SK-N-MC (cell line): Measurements from ENCODE around the gene POLR2C.
"Not testable (repeated sequence)": the region's sequence is repeated elsewhere in the genome, so short reads cannot be mapped to it uniquely, and the experiment has no call there.

Experiments used
- DNase-seq: peaks from one replicate; pipeline ENCODE4 v3.0.0-alpha.2; 2011; ENCODE audit warnings: low read depth, low spot score
- H3K27ac ChIP-seq: fragments of 200-600 bp; sonication (generic); 2 replicates; pipeline ENCODE4 v1.5.1; 2016; ENCODE audit warnings: mixed run types
- H3K36me3 ChIP-seq: fragments of 200-600 bp; sonication (generic); 2 replicates; pipeline ENCODE4 v1.6.1; 2017; ENCODE audit warnings: antibody characterized with exemption, low read length, mixed read lengths; ENCODE audit not compliant: insufficient read depth
- H3K4me3 ChIP-seq: fragments of 200-600 bp; sonication (generic); 2 replicates; pipeline ENCODE4 v1.5.1; 2016
- H3K9ac ChIP-seq: fragments of 200-600 bp; sonication (generic); 2 replicates; pipeline ENCODE4 v1.8.0; 2017; ENCODE audit warnings: mixed run types, mixed read lengths; ENCODE audit not compliant: insufficient read length
- H3K9me3 ChIP-seq: fragments of 200-600 bp; sonication (generic); 2 replicates; pipeline ENCODE4 v1.6.1; 2017; ENCODE audit warnings: low read depth, mild to moderate bottlenecking, antibody characterized with exemption, low read length, moderate library complexity, mixed read lengths
- EZH2 ChIP-seq: fragments of 200-600 bp; sonication (generic); IDR thresholded peaks from one replicate; pipeline ENCODE4 v1.6.1; 2017; ENCODE audit warnings: antibody characterized with exemption
- FOXP2 ChIP-seq: optimal IDR thresholded peaks from 2 replicates; pipeline ENCODE3; 2011; ENCODE audit warnings: mild to moderate bottlenecking, moderate library complexity; ENCODE audit not compliant: insufficient read depth; ENCODE audit errors: extremely low read length, control extremely low read depth
- POLR2AphosphoS5 ChIP-seq: IDR thresholded peaks from 2 replicates; pipeline ENCODE4 v1.6.1; 2012; ENCODE audit warnings: mild to moderate bottlenecking, low read depth, low read length, borderline replicate concordance

Gene POLR2C

DNA sequence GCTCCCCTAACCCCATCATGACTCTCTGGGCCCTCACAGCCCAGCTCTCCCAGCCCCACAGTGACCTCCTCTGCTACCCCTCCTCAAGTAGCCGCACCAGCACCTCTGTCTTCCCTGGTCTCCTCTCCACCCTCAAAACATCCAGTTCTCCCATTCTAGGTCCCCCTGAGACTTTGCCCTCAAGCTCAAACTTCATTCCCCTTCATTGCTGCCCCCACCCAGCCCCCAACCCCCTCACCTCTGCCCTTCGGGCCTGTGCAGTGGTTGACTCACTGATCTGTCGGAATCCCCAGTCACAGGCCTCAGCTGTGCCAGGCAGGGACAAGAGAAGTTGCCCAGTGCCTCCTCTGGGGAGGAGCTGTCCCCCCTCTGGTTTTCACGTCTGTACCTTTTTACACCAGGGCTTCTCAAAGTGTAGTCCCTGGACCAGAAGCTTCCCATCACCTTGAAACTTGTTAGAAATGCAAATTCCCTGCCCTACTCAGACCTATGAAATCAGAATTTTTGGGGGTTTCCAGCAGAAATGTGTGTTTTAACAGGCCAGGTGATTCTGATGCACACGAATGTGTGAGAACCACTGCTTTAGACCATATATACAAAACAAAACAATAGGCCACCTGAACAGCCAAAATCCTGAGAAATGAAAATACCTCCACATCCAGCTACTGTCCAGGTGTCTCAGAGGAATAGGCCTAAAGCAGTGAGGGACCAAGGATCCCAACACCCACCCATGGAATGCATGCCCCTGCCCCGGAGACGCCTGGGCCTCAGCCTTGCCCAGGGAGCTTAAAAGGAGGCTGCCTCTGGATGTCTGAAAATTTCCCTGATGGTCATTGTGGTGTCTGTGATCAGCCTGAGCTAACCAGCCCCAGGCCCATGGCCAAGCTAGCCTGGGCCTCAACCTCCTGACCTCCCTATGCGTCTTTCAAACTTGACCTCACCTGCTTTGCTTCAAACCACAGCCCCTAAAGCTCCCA, 24.7 kb downstream of the POLR2C start:
- Histone ChIP-seq H3K9ac (no peak overlapping the region), H3K9me3 (no peaks in the 10 kb centered on the region), H3K27ac (no peak overlapping the region), H3K4me3 (peak overlapping the region; percentile 58), H3K36me3 (no peaks in the 10 kb centered on the region)
- no peak for DNase-seq
- no peak for TF ChIP-seq EZH2
- TF ChIP-seq FOXP2 = no peak
- no peak for TF ChIP-seq POLR2AphosphoS5

DNA sequence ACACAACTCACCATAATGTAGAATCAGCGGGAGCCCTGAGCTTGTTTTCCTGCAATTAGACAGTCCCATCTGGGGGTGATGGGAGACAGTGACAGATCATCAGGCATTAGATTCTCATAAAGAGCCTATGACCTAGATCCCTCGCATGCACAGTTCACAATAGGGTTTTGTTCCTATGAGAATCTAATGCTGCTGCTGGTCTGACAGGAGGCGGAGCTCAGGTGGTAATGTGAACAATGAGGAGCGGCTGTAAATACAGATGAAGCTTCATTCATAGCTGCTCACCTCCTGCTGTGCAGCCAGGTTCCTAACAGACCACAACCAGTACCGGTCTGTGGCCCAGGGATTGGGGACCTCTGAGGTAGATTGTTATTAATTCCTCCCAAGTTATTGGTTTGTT, 26.8 kb downstream of the POLR2C start:
- TF ChIP-seq EZH2 = no peak
- H3K27ac ChIP-seq = no peak overlapping the region
- no peak overlapping the region for H3K9ac ChIP-seq
- no peaks in the 10 kb centered on the region for H3K36me3 ChIP-seq
- no peak overlapping the region for H3K4me3 ChIP-seq
- DNase-seq = no peak
- H3K9me3 ChIP-seq = no peaks in the 10 kb centered on the region

DNA sequence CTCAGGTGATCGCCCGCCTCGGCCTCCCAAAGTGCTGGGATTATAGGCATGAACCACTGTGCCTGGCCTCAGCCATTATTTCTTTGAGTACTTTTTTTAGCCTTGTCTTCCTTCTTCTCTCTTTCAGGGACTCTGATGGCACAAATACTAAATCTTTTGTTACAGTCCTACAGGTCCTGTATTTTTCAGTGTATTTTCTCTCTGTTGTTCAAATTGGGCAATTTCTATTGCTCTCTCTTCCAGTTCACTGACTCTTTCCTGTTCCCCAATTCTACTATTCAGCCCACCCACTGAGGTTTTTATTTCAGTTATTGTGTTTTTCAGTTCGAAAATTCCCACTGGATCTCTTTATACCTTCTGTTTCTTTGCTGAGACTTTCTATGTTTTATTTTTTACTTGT, 31.3 kb downstream of the POLR2C start:
- no peaks in the 10 kb centered on the region for H3K36me3 ChIP-seq
- TF ChIP-seq FOXP2 = no peak
- no peak for TF ChIP-seq POLR2AphosphoS5
- no peak for TF ChIP-seq EZH2
- DNase-seq = no peak
- H3K9ac ChIP-seq = no peak overlapping the region
- no peaks in the 10 kb centered on the region for H3K9me3 ChIP-seq
- no peak overlapping the region for H3K4me3 ChIP-seq
- H3K27ac ChIP-seq = no peak overlapping the region

DNA sequence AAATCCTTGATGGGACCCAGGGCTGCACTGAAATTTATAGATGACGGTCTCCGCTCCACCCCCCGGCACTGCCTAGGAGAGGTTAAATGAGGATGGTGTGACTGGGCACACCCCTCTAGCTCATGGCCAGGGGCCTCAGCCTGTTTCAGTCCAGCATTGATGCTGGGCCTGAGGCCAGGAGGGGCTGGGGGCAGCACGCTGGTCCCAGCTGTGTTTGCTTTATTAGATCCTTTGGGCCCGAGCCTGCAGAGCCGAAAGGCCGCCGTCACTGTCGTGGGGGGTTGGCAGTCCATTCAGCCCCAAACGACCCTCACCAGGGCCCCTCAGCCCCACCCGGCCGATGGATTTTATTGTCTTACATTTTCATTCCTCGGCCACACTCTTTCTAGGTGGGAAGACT, 34.6 kb downstream of the POLR2C start:
- H3K36me3 ChIP-seq = no peaks in the 10 kb centered on the region
- TF ChIP-seq POLR2AphosphoS5 = no peak
- no peak for TF ChIP-seq EZH2
- no peak for TF ChIP-seq FOXP2
- no peaks in the 10 kb centered on the region for H3K9me3 ChIP-seq
- no peak for DNase-seq
- H3K27ac ChIP-seq = no peak overlapping the region
- no peak overlapping the region for H3K9ac ChIP-seq
- H3K4me3 ChIP-seq = no peak overlapping the region

DNA sequence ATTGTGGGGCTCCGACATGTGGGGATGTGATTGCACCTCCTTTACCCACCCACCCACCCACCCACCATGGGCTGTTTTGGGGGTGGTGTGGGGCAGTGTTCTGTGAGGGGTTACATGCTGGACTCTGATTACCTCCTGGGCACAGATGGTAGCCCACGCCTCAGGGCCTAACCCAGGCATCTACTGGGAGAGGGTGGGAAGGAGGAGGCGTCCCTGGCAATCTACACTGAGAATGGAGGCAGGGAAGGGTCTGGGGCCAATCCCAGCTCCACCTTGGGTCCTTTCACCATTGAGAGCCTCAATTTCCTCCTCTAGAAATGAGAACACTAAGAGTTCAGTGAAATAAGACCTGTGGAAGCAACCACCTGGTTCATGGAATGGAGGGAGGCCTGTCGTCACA, 35.6 kb downstream of the POLR2C start:
- no peaks in the 10 kb centered on the region for H3K9me3 ChIP-seq
- TF ChIP-seq POLR2AphosphoS5 (no peak), FOXP2 (no peak), EZH2 (no peak)
- H3K27ac ChIP-seq = no peak overlapping the region
- DNase-seq = no peak
- no peak overlapping the region for H3K9ac ChIP-seq
- no peaks in the 10 kb centered on the region for H3K36me3 ChIP-seq
- H3K4me3 ChIP-seq = no peak overlapping the region

DNA sequence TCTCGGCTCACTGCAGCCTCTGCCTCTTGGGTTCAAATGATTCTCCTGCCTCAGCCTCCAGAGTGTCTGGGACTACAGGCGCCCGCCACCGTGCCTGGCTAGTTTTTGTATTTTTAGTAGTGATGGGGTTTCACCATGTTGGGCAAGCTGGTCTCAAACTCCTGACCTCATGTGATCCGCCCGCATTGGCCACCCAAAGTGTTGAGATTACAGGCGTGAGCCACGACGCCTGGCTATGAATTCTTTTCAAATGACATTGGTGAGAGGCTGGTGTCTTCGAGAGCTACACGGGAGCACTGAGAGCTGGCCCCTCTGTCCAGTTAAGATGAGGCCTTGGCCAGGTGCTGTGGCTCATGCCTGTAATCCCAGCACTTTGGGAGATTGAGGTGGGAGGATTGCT, 37.5 kb downstream of the POLR2C start:
- H3K9ac ChIP-seq, DNase-seq, H3K36me3 ChIP-seq, H3K4me3 ChIP-seq, H3K9me3 ChIP-seq, H3K27ac ChIP-seq: not testable (repeated sequence)

DNA sequence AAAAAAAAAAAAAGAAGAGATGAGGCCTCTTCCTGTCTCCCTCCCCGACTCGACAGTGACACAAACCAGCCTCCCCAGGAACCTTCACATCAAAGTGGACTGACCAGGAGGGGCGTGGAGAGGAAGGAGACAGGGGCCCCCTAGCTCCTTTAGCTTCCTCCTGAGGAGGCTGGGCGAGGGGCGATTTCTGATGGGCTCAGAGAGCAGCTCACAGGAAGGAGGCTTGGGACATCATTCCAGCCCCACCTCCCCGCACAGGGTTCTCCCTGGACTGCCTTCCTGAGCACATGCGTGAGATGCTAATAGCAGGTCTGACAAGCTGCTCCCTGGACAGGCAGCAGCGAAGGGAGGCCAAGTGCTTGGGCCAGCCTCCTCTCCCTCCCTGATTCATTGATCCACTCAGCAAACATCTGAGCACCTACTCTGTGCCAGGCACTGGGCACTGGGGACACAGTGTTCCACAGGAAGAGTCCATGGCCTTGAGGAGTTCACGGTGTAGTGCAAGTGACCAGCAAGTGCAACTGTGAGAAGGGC, 38.2 kb downstream of the POLR2C start:
- H3K36me3 ChIP-seq = no peaks in the 10 kb centered on the region

DNA sequence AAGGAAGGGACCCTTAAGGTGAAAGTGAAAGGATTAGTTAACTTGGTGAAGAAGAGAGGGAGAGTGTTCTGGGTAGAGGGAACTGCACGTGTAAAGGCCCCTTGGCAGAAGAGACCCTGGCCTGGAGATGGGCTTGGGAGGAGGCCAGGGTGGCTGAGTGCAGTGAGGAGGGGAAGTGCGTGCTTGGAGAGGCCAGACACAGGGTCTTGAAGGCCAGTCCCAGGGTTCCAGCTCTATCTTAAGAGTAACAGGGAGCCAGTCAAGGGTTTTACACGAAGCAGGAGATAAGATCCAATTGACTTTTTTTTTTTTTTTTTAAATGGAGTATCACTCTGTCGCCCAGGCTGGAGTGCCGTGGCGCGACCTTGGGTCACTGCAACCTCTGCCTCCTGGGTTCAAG, 39.0 kb downstream of the POLR2C start:
- Histone ChIP-seq H3K27ac (no peak overlapping the region), H3K9ac (no peak overlapping the region), H3K9me3 (no peaks in the 10 kb centered on the region), H3K4me3 (no peak overlapping the region), H3K36me3 (no peaks in the 10 kb centered on the region)
- no peak for DNase-seq
- no peak for TF ChIP-seq EZH2
- no peak for TF ChIP-seq FOXP2
- no peak for TF ChIP-seq POLR2AphosphoS5

More for the DNA sequence above, 38.2 kb downstream of the POLR2C start:
- no peak overlapping the region for H3K4me3 ChIP-seq
- DNase-seq = no peak
- H3K9ac ChIP-seq = no peak overlapping the region
- no peak overlapping the region for H3K27ac ChIP-seq
- no peaks in the 10 kb centered on the region for H3K9me3 ChIP-seq
- TF ChIP-seq POLR2AphosphoS5 = no peak
- no peak for TF ChIP-seq EZH2
- TF ChIP-seq FOXP2 = no peak

DNA sequence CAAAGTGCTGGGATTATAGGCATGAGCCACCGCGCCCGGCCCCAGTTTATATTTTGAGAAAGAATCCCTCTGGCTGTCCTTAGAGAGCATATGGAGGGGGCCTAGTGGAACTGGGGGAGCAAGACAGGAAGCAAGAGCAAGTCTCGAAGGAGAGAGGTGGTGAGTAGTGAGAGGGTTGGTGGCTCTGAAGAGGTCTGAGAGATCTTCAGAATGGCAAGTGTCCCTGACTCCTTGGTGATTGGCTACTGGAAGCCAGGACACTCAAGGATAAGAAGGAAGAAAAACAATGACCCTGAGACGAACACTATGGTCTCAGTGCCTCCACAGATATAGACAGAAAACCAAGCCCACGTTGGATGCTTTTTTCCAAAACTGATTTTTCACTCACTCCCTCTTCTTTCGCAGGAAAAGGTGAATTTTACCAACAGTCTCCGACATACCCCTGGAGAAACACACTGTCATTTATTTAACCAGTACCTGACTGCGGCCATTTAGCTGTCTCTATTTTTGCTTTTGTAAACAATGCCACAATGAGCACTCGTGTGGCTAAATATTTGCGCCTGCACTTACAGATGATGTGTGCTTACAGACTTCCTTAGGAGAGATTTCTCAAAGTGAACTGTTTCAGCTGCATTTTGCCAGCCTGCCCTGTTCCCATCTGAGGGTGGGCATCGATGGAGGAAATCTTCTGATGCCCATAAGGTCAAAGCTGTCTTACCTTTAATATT, 39.7 kb downstream of the POLR2C start:
- DNase-seq = no peak
- Histone ChIP-seq H3K4me3 (no peak overlapping the region), H3K27ac (no peak overlapping the region), H3K9me3 (no peaks in the 10 kb centered on the region), H3K9ac (no peak overlapping the region), H3K36me3 (no peaks in the 10 kb centered on the region)
- no peak for TF ChIP-seq FOXP2
- TF ChIP-seq EZH2 = no peak
- no peak for TF ChIP-seq POLR2AphosphoS5
